ENCODE data around the gene SLC15A3. TPM values are rescaled to one million over a fixed set of nuclear protein-coding genes. Genes with fewer than 3 reads are reported as not detected.
A peak's percentile ranks its signal among the peaks of the same experiment; 100 is the strongest.

SLC15A3 gene
- total RNA-seq, 2 experiments from 2014 or later = 10.5 to 11.9 TPM

GRCh38 chr11:60955571-60955970 lies 3.6 kb upstream of the SLC15A3 start:
- peaks cover 22% of the 10 kb centered on the region for H3K4me1 ChIP-seq (ENCODE audit: insufficient read depth, low read length)
- H3K27me3 ChIP-seq (ENCODE audit: control insufficient read depth in 1 of 2, insufficient read depth in 2 of 2, low read length in 2 of 2) = peaks cover 0 to 6% of the 10 kb centered on the region in 2 experiments
- H3K36me3 Mint-ChIP-seq (ENCODE audit: low read depth) = no peaks in the 10 kb centered on the region
- H3K4me1 Mint-ChIP-seq (ENCODE audit: low read depth) = peaks cover 30% of the 10 kb centered on the region
- no peaks in the 10 kb centered on the region for H3K36me3 ChIP-seq (ENCODE audit: insufficient read depth, low read length)
- H3K9me3 Mint-ChIP-seq = no peaks in the 10 kb centered on the region
- no peaks in the 10 kb centered on the region for H3K9me3 ChIP-seq (ENCODE audit: control insufficient read depth in 1 of 2, insufficient read depth in 1 of 2, low read length in 2 of 2)
- DNase-seq (peak in 4 of 14 experiments; percentile 13 to 55 (median 29)), ATAC-seq (ENCODE audit: poor library complexity) (peak; percentile 8)
- CTCF ChIA-PET = no interaction called here
- H3K27ac Mint-ChIP-seq = no peak overlapping the region
- peaks cover 4% of the 10 kb centered on the region for H3K27me3 Mint-ChIP-seq
- intact Hi-C loops (cut with DNase I, micrococcal nuclease) = no loop called here
- no peak overlapping the region for H3K4me3 ChIP-seq (ENCODE audit: low read length)
- no peak overlapping the region for H3K4me3 Mint-ChIP-seq
- no peak overlapping the region for H3K27ac ChIP-seq (ENCODE audit: low read depth in 1 of 2, low read length in 2 of 2)
- TF ChIP-seq, protein P1, sequence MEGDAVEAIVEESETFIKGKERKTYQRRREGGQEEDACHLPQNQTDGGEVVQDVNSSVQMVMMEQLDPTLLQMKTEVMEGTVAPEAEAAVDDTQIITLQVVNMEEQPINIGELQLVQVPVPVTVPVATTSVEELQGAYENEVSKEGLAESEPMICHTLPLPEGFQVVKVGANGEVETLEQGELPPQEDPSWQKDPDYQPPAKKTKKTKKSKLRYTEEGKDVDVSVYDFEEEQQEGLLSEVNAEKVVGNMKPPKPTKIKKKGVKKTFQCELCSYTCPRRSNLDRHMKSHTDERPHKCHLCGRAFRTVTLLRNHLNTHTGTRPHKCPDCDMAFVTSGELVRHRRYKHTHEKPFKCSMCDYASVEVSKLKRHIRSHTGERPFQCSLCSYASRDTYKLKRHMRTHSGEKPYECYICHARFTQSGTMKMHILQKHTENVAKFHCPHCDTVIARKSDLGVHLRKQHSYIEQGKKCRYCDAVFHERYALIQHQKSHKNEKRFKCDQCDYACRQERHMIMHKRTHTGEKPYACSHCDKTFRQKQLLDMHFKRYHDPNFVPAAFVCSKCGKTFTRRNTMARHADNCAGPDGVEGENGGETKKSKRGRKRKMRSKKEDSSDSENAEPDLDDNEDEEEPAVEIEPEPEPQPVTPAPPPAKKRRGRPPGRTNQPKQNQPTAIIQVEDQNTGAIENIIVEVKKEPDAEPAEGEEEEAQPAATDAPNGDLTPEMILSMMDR (IDR thresholded peaks at IDR 0.05) = no peak
- POLR2A ChIA-PET = interaction anchor here (0.9 to 1.5 kb wide), 2 partner anchors 22 to 406 kb away, joined by 3 to 4 read pairs; partner anchors contain the start of genes CYB561A3 and TMEM138

- Mint-ChIP-seq H3K27me3 (peaks cover 8% of the 10 kb centered on the region), H3K27ac (no peak overlapping the region), H3K4me3 (no peak overlapping the region), H3K9me3 (no peaks in the 10 kb centered on the region), H3K36me3 (ENCODE audit: low read depth) (no peaks in the 10 kb centered on the region), H3K4me1 (ENCODE audit: low read depth) (peaks cover 35% of the 10 kb centered on the region)
- H3K27me3 ChIP-seq (ENCODE audit: control insufficient read depth in 1 of 2, insufficient read depth in 2 of 2, low read length in 2 of 2) = peaks cover 0 to 9% of the 10 kb centered on the region in 2 experiments
- POLR2A ChIA-PET = no interaction called here
- CTCF ChIA-PET = interaction anchor here (1.6 kb wide), 1 partner anchor 16 kb away, joined by 4 read pairs; no protein-coding TSS in a partner anchor
- H3K4me3 ChIP-seq (ENCODE audit: low read length) = no peak overlapping the region
- no peaks in the 10 kb centered on the region for H3K36me3 ChIP-seq (ENCODE audit: insufficient read depth, low read length)
- H3K27ac ChIP-seq (ENCODE audit: low read depth in 1 of 2, low read length in 2 of 2) = no peak overlapping the region
- peaks cover 29% of the 10 kb centered on the region for H3K4me1 ChIP-seq (ENCODE audit: insufficient read depth, low read length)
- DNase-seq (peak in 3 of 14 experiments; percentile 9 to 68 (median 58)), ATAC-seq (ENCODE audit: poor library complexity) (no peak)
- no peaks in the 10 kb centered on the region for H3K9me3 ChIP-seq (ENCODE audit: control insufficient read depth in 1 of 2, insufficient read depth in 1 of 2, low read length in 2 of 2)
- TF ChIP-seq, protein P1 (IDR thresholded peaks at IDR 0.05) = no peak
- intact Hi-C loops (cut with DNase I, micrococcal nuclease) = loop anchor here in 1 of 2 experiments (5.0 kb wide), 1 partner anchor 37 kb away; no protein-coding TSS in a partner anchor
These were observed 2.4 kb upstream of the SLC15A3 start for GRCh38 chr11:60954421-60954820.

GRCh38 chr11:60953781-60954180 lies 1.8 kb upstream of the SLC15A3 start:
- ATAC-seq (ENCODE audit: poor library complexity) = no peak
- TF ChIP-seq, protein P1 (IDR thresholded peaks at IDR 0.05) = no peak
- Histone ChIP-seq H3K4me1 (ENCODE audit: insufficient read depth, low read length) (peaks cover 29% of the 10 kb centered on the region), H3K27me3 (ENCODE audit: control insufficient read depth in 1 of 2, insufficient read depth in 2 of 2, low read length in 2 of 2) (peaks cover 0 to 11% of the 10 kb centered on the region in 2 experiments), H3K9me3 (ENCODE audit: control insufficient read depth in 1 of 2, insufficient read depth in 1 of 2, low read length in 2 of 2) (no peaks in the 10 kb centered on the region), H3K27ac (ENCODE audit: low read depth in 1 of 2, low read length in 2 of 2) (peak overlapping the region in 1 of 2 donors; percentile 22), H3K4me3 (ENCODE audit: low read length) (no peak overlapping the region), H3K36me3 (ENCODE audit: insufficient read depth, low read length) (no peaks in the 10 kb centered on the region)
- Mint-ChIP-seq H3K27me3 (peaks cover 8% of the 10 kb centered on the region), H3K27ac (peak overlapping the region; percentile 79), H3K9me3 (no peaks in the 10 kb centered on the region), H3K4me1 (ENCODE audit: low read depth) (peaks cover 35% of the 10 kb centered on the region), H3K36me3 (ENCODE audit: low read depth) (no peaks in the 10 kb centered on the region), H3K4me3 (no peak overlapping the region)
- intact Hi-C loops (cut with DNase I, micrococcal nuclease) = loop anchor here in 1 of 2 experiments (5.0 kb wide), 1 partner anchor 36 kb away; no protein-coding TSS in a partner anchor
- DNase-seq = peak in 4 of 14 experiments; percentile 10 to 75 (median 42)
- CTCF ChIA-PET = interaction anchor here (0.7 to 1.6 kb wide), 3 partner anchors 16 to 327 kb away, joined by 3 to 6 read pairs (median 4); no protein-coding TSS in a partner anchor
- POLR2A ChIA-PET = interaction anchor here (0.6 kb wide), 1 partner anchor 25 kb away, joined by 3 read pairs; no protein-coding TSS in a partner anchor

Data from CD4-positive, alpha-beta T cell (primary cell).